ENCODE data around the gene GIGYF2.

GRCh38 chr2:232883116-232883721 is 186.1 kb downstream of the GIGYF2 start:
- TF ChIP-seq CTCF (IDR thresholded peaks at IDR 0.05) (no peak), POLR2AphosphoS5 (IDR thresholded peaks at IDR 0.05) (no peak), POLR2A (IDR thresholded peaks at IDR 0.05) (no peak)

All from prostate gland (tissue), 2 donors.